Immature natural killer cell (primary cell): ENCODE data around the gene PIEZO2. TPM values are rescaled to one million over a fixed set of nuclear protein-coding genes. Genes with fewer than 3 reads are reported as not detected.
"Not testable (repeated sequence)": the region's sequence is repeated elsewhere in the genome, so short reads cannot be mapped to it uniquely, and the experiment has no call there.

Experiments used
- DNase-seq, 3 donors: peaks; one replicate each; pipeline ENCODE4 v3.0.0; 2022; ENCODE audit warnings: mixed read lengths in 1 of 3
- H3K27ac Mint-ChIP-seq, 6 donors: one replicate each; pipeline ENCODE4 v1.8.0; 2020; ENCODE audit warnings: mixed read lengths in 6 of 6, mild to moderate bottlenecking in 5 of 6, inconsistent platforms in 4 of 6, moderate library complexity in 3 of 6
- H3K27me3 Mint-ChIP-seq, 3 donors: one replicate each; pipeline ENCODE4 v1.8.0; 2020 to 2021; ENCODE audit warnings: low read depth in 3 of 3, mild to moderate bottlenecking in 3 of 3, mixed read lengths in 3 of 3, moderate library complexity in 3 of 3, inconsistent platforms in 1 of 3
- H3K36me3 Mint-ChIP-seq, 3 donors: one replicate each; pipeline ENCODE4 v1.8.0; 2020; ENCODE audit warnings: mixed read lengths in 3 of 3, inconsistent platforms in 2 of 3, mild to moderate bottlenecking in 2 of 3
- H3K4me1 Mint-ChIP-seq, 2 donors: one replicate each; pipeline ENCODE4 v1.8.0; 2020; ENCODE audit warnings: inconsistent platforms in 2 of 2, mild to moderate bottlenecking in 2 of 2, mixed read lengths in 2 of 2, moderate library complexity in 1 of 2
- H3K4me3 Mint-ChIP-seq, 5 donors: one replicate each; pipeline ENCODE4 v1.8.0; 2020; ENCODE audit warnings: mild to moderate bottlenecking in 5 of 5, mixed read lengths in 5 of 5, inconsistent platforms in 3 of 5, moderate library complexity in 3 of 5
- H3K9me3 Mint-ChIP-seq, 6 donors: one replicate each; pipeline ENCODE4 v1.8.0; 2020; ENCODE audit warnings: mild to moderate bottlenecking in 6 of 6, mixed read lengths in 6 of 6, inconsistent platforms in 4 of 6, moderate library complexity in 3 of 6
- polyA plus RNA-seq, 3 donors: library from polyadenylated mRNA; unstranded; fragments of 300-500 nt; fragmentation: Illumina TruSeq; gene quantifications; one replicate each; pipeline ENCODE4 v1.2.3, GENCODE V29; 2021

The PIEZO2 gene
- polyA plus RNA-seq, 3 donors from 2014 or later: not detected

- peaks cover 0 to 2% (median 2%) of the 10 kb centered on the region in 3 donors for H3K27me3 Mint-ChIP-seq
- no peaks in the 10 kb centered on the region for H3K4me1 Mint-ChIP-seq
- no peaks in the 10 kb centered on the region for H3K36me3 Mint-ChIP-seq
- peaks cover 0 to 8% (median 0%) of the 10 kb centered on the region in 6 donors for H3K9me3 Mint-ChIP-seq
- DNase-seq: no peak
- H3K27ac Mint-ChIP-seq: no peak overlapping the region
- H3K4me3 Mint-ChIP-seq: no peak overlapping the region
Measured at GRCh38 chr18:10936176-10937053, 213.0 kb downstream of the PIEZO2 start.

GRCh38 chr18:10935588-10935987, 213.8 kb downstream of the PIEZO2 start:
- no peak for DNase-seq
- H3K36me3 Mint-ChIP-seq: no peaks in the 10 kb centered on the region
- peaks cover 0 to 2% (median 2%) of the 10 kb centered on the region in 3 donors for H3K27me3 Mint-ChIP-seq
- H3K4me3 Mint-ChIP-seq: no peak overlapping the region
- peaks cover 0 to 9% (median 0%) of the 10 kb centered on the region in 6 donors for H3K9me3 Mint-ChIP-seq
- no peaks in the 10 kb centered on the region for H3K4me1 Mint-ChIP-seq
- no peak overlapping the region for H3K27ac Mint-ChIP-seq

- H3K9me3 Mint-ChIP-seq, H3K27ac Mint-ChIP-seq, DNase-seq, H3K4me3 Mint-ChIP-seq, H3K27me3 Mint-ChIP-seq, H3K4me1 Mint-ChIP-seq, H3K36me3 Mint-ChIP-seq: not testable (repeated sequence)
Measured at GRCh38 chr18:10933648-10934047, 215.7 kb downstream of the PIEZO2 start.

GRCh38 chr18:10930076-10930475, 219.3 kb downstream of the PIEZO2 start:
- H3K27ac Mint-ChIP-seq: no peak overlapping the region
- no peaks in the 10 kb centered on the region for H3K4me1 Mint-ChIP-seq
- no peak for DNase-seq
- H3K9me3 Mint-ChIP-seq: peaks cover 0 to 6% (median under 1%) of the 10 kb centered on the region in 6 donors
- H3K4me3 Mint-ChIP-seq: no peak overlapping the region
- H3K36me3 Mint-ChIP-seq: no peaks in the 10 kb centered on the region
- H3K27me3 Mint-ChIP-seq: peaks cover 0 to 4% (median 2%) of the 10 kb centered on the region in 3 donors

- DNase-seq: no peak
- H3K27me3 Mint-ChIP-seq: peaks cover 0 to 4% (median 2%) of the 10 kb centered on the region in 3 donors
- no peak overlapping the region for H3K27ac Mint-ChIP-seq
- H3K4me3 Mint-ChIP-seq: no peak overlapping the region
- no peaks in the 10 kb centered on the region for H3K4me1 Mint-ChIP-seq
- H3K9me3 Mint-ChIP-seq: peaks cover 0 to 2% (median under 1%) of the 10 kb centered on the region in 6 donors
- no peaks in the 10 kb centered on the region for H3K36me3 Mint-ChIP-seq
Measured at GRCh38 chr18:10928772-10929373, 220.5 kb downstream of the PIEZO2 start.

GRCh38 chr18:10928011-10928771, 221.2 kb downstream of the PIEZO2 start:
- no peaks in the 10 kb centered on the region for H3K4me1 Mint-ChIP-seq
- no peak overlapping the region for H3K4me3 Mint-ChIP-seq
- no peak overlapping the region for H3K27ac Mint-ChIP-seq

GRCh38 chr18:10927286-10927992, 221.9 kb downstream of the PIEZO2 start:
- Mint-ChIP-seq H3K9me3 (peaks cover 0 to 3% (median under 1%) of the 10 kb centered on the region in 6 donors), H3K4me1 (no peaks in the 10 kb centered on the region), H3K4me3 (no peak overlapping the region), H3K27me3 (peaks cover 0 to 2% (median 2%) of the 10 kb centered on the region in 3 donors), H3K36me3 (no peaks in the 10 kb centered on the region), H3K27ac (no peak overlapping the region)
- DNase-seq: no peak

More at GRCh38 chr18:10928011-10928771, 221.2 kb downstream of the PIEZO2 start:
- H3K27me3 Mint-ChIP-seq: peaks cover 0 to 2% (median 2%) of the 10 kb centered on the region in 3 donors
- H3K36me3 Mint-ChIP-seq: no peaks in the 10 kb centered on the region
- H3K9me3 Mint-ChIP-seq: peaks cover 0 to 3% (median under 1%) of the 10 kb centered on the region in 6 donors
- DNase-seq: no peak

GRCh38 chr18:10926621-10927161, 222.7 kb downstream of the PIEZO2 start:
- Mint-ChIP-seq H3K4me1 (no peaks in the 10 kb centered on the region), H3K27me3 (peaks cover 0 to 2% (median 2%) of the 10 kb centered on the region in 3 donors), H3K27ac (no peak overlapping the region), H3K4me3 (no peak overlapping the region), H3K9me3 (peaks cover 0 to 5% (median under 1%) of the 10 kb centered on the region in 6 donors), H3K36me3 (no peaks in the 10 kb centered on the region)
- no peak for DNase-seq

GRCh38 chr18:10924290-10924689, 225.1 kb downstream of the PIEZO2 start:
- Mint-ChIP-seq H3K27ac (no peak overlapping the region), H3K9me3 (peaks cover 0 to 12% (median under 1%) of the 10 kb centered on the region in 6 donors), H3K4me1 (no peaks in the 10 kb centered on the region), H3K36me3 (no peaks in the 10 kb centered on the region), H3K27me3 (peaks cover 0 to 2% (median 2%) of the 10 kb centered on the region in 3 donors), H3K4me3 (no peak overlapping the region)
- DNase-seq: no peak

GRCh38 chr18:10923551-10924070, 225.8 kb downstream of the PIEZO2 start:
- DNase-seq: no peak
- Mint-ChIP-seq H3K9me3 (peaks cover 0 to 12% (median under 1%) of the 10 kb centered on the region in 6 donors), H3K27ac (no peak overlapping the region), H3K4me1 (no peaks in the 10 kb centered on the region), H3K4me3 (no peak overlapping the region), H3K36me3 (no peaks in the 10 kb centered on the region), H3K27me3 (peaks cover 0 to 2% (median 2%) of the 10 kb centered on the region in 3 donors)

- DNase-seq: no peak
- H3K4me1 Mint-ChIP-seq: no peaks in the 10 kb centered on the region
- H3K4me3 Mint-ChIP-seq: no peak overlapping the region
- no peaks in the 10 kb centered on the region for H3K36me3 Mint-ChIP-seq
- H3K27me3 Mint-ChIP-seq: peaks cover 0 to 2% (median 2%) of the 10 kb centered on the region in 3 donors
- H3K9me3 Mint-ChIP-seq: peaks cover 0 to 12% (median under 1%) of the 10 kb centered on the region in 6 donors
- H3K27ac Mint-ChIP-seq: no peak overlapping the region
Measured at GRCh38 chr18:10923141-10923540, 226.2 kb downstream of the PIEZO2 start.

- H3K9me3 Mint-ChIP-seq: peaks cover 0 to 12% (median under 1%) of the 10 kb centered on the region in 6 donors
- not testable (repeated sequence) for H3K4me3 Mint-ChIP-seq, H3K27me3 Mint-ChIP-seq, DNase-seq, H3K36me3 Mint-ChIP-seq, H3K27ac Mint-ChIP-seq, H3K4me1 Mint-ChIP-seq
Measured at GRCh38 chr18:10922712-10923111, 226.7 kb downstream of the PIEZO2 start.

GRCh38 chr18:10920309-10920708, 229.1 kb downstream of the PIEZO2 start:
- not testable (repeated sequence) for DNase-seq, H3K27me3 Mint-ChIP-seq, H3K4me1 Mint-ChIP-seq, H3K27ac Mint-ChIP-seq, H3K4me3 Mint-ChIP-seq, H3K36me3 Mint-ChIP-seq
- H3K9me3 Mint-ChIP-seq: peaks cover 0 to 12% (median 0%) of the 10 kb centered on the region in 6 donors
